HepG2 (cell line): ENCODE results near the gene ABCB9. TPM values are rescaled to one million over a fixed set of nuclear protein-coding genes. Genes with fewer than 3 reads are reported as not detected.
A peak's percentile ranks its signal among the peaks of the same experiment; 100 is the strongest.

Experiments used
- TAF1 ChIP-seq: sonication (generic); formaldehyde crosslinking; IDR thresholded peaks from 2 replicates; pipeline ENCODE4 v1.4.0; 2020; ENCODE audit warnings: missing genetic modification reagents
- ZFP36 ChIP-seq: fragments of 150-350 bp; IDR thresholded peaks from 2 replicates; pipeline ENCODE4 v1.6.1; 2018; ENCODE audit warnings: borderline replicate concordance, low read length, low read depth; ENCODE audit not compliant: partially characterized antibody
- ZMYM2 ChIP-seq: sonication (generic); formaldehyde crosslinking; IDR thresholded peaks from 2 replicates; pipeline ENCODE4 v1.8.0; 2022; ENCODE audit warnings: mild to moderate bottlenecking, missing genetic modification reagents
- ZNF282 ChIP-seq: fragments of 450-650 bp; IDR thresholded peaks from 2 replicates; pipeline ENCODE4 v1.6.1; 2018; ENCODE audit not compliant: partially characterized antibody
- polyA plus RNA-seq, 8 experiments: library from polyadenylated mRNA; depleted of rRNA in 3 of 8; stranded (reverse) in 7 of 8; unstranded in 1 of 8; fragments of >200 nt; fragmentation: Illumina TruSeq in 4 of 8; extraction: Trizol in 4 of 8; gene quantifications; 2 replicates each; pipeline versions ENCODE4 v1.2.1 to v1.2.3, GENCODE V29; 2011 to 2016; ENCODE audit warnings: low read depth in 4 of 8, missing spikeins in 1 of 8, mixed read lengths in 1 of 8; ENCODE audit not compliant: insufficient read depth in 1 of 8
- total RNA-seq, 5 experiments: library from RNA; depleted of rRNA; stranded (reverse); fragments of >200 nt; fragmentation: Illumina TruSeq; extraction: Trizol; gene quantifications; 2 replicates each; pipeline ENCODE4 v1.2.3, GENCODE V29; 2016; ENCODE audit warnings: low read depth in 1 of 5
- TF ChIP-seq, protein P1 (sequence below): sonication (generic); formaldehyde crosslinking; IDR thresholded peaks from 2 replicates; pipeline ENCODE4 v1.4.0; 2020; ENCODE audit warnings: mild to moderate bottlenecking, missing genetic modification reagents, borderline replicate concordance
- TF ChIP-seq, protein P2 (sequence below): sonication (generic); formaldehyde crosslinking; IDR thresholded peaks from 2 replicates; pipeline ENCODE4 v1.4.0; 2020; ENCODE audit warnings: missing genetic modification reagents, low read depth, mild to moderate bottlenecking, borderline replicate concordance
- TF ChIP-seq, protein P3 (sequence below): sonication (generic); formaldehyde crosslinking; IDR thresholded peaks from 2 replicates; pipeline ENCODE4 v1.9.0; 2021; ENCODE audit warnings: missing genetic modification reagents, borderline replicate concordance
- TF ChIP-seq, protein P4 (sequence below): sonication (generic); formaldehyde crosslinking; IDR thresholded peaks from 2 replicates; pipeline ENCODE4 v1.5.1; 2020; ENCODE audit warnings: missing genetic modification reagents, mild to moderate bottlenecking, borderline replicate concordance
- TF ChIP-seq, protein P5 (sequence below): sonication (generic); formaldehyde crosslinking; IDR thresholded peaks from 2 replicates; pipeline ENCODE4 v1.8.1; 2023; ENCODE audit warnings: mild to moderate bottlenecking, moderate library complexity, missing genetic modification reagents

The ABCB9 gene
- total and polyA plus RNA-seq, 2 of the 13 experiments (the other 11 are each of a cell fraction or from before 2014, with no cell fraction given), result 5.1 to 6.0 TPM

DNA sequence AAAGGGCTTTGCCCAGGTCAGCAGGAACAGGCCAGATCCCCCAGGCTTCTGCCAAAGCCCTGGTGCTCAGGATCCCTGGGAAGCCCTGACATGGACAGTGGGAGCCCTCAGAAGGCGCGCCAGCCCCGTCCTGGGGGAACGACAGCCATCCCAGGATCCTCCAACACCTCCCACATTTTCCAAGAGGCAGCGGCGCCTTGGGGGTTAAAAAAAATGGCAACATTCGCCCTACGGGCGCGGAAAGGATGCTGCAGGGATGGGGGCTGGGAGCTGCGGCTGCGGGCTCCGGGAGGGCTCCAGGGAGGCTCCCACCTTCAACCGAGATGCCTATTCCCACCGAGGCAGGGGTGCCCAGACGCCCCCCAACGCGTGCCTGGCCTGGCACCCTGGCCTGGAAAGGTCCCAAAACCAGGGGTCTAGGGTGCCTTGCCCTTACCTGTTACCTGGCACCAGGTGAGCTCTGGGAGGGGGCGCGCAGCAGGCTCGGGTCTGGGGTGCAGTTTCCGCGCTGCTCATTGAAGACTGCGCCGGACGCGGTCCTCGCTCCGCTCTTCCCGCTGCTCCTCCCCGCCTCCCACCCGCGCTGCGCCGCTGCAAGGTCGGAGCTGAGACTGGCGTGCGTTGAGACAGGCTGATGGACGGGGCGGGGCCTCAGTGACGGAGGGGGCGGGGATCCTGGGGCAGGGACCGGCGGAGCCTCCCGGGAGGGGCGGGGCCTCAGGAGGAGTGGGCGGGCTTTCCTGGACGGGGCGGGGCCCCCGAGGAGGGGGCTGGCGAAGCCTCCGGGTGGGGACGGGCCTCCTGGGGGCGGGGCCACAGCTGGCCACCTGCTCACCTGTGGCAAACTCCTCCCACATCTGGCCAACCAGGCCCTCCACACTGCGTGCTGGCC lies at the start of gene ABCB9 (continued):
- TF ChIP-seq, protein P1, sequence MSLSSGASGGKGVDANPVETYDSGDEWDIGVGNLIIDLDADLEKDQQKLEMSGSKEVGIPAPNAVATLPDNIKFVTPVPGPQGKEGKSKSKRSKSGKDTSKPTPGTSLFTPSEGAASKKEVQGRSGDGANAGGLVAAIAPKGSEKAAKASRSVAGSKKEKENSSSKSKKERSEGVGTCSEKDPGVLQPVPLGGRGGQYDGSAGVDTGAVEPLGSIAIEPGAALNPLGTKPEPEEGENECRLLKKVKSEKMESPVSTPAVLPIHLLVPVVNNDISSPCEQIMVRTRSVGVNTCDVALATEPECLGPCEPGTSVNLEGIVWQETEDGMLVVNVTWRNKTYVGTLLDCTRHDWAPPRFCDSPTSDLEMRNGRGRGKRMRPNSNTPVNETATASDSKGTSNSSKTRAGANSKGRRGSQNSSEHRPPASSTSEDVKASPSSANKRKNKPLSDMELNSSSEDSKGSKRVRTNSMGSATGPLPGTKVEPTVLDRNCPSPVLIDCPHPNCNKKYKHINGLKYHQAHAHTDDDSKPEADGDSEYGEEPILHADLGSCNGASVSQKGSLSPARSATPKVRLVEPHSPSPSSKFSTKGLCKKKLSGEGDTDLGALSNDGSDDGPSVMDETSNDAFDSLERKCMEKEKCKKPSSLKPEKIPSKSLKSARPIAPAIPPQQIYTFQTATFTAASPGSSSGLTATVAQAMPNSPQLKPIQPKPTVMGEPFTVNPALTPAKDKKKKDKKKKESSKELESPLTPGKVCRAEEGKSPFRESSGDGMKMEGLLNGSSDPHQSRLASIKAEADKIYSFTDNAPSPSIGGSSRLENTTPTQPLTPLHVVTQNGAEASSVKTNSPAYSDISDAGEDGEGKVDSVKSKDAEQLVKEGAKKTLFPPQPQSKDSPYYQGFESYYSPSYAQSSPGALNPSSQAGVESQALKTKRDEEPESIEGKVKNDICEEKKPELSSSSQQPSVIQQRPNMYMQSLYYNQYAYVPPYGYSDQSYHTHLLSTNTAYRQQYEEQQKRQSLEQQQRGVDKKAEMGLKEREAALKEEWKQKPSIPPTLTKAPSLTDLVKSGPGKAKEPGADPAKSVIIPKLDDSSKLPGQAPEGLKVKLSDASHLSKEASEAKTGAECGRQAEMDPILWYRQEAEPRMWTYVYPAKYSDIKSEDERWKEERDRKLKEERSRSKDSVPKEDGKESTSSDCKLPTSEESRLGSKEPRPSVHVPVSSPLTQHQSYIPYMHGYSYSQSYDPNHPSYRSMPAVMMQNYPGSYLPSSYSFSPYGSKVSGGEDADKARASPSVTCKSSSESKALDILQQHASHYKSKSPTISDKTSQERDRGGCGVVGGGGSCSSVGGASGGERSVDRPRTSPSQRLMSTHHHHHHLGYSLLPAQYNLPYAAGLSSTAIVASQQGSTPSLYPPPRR, result no peak
- TF ChIP-seq, protein P2, sequence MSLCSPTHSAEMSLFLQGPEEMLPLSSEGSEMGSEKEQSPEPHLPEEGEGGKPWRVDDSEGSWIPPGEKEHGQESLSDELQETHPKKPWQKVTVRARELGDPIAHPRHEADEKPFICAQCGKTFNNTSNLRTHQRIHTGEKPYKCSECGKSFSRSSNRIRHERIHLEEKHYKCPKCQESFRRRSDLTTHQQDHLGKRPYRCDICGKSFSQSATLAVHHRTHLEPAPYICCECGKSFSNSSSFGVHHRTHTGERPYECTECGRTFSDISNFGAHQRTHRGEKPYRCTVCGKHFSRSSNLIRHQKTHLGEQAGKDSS (CRISPR knock-in tag), result no peak
- TF ChIP-seq ZMYM2 (no peak), ZNF282 (no peak), TAF1 (CRISPR knock-in tag) (peak; percentile 68; the same call in 1 of the 2 replicates), ZFP36 (no peak)
- TF ChIP-seq, protein P3, sequence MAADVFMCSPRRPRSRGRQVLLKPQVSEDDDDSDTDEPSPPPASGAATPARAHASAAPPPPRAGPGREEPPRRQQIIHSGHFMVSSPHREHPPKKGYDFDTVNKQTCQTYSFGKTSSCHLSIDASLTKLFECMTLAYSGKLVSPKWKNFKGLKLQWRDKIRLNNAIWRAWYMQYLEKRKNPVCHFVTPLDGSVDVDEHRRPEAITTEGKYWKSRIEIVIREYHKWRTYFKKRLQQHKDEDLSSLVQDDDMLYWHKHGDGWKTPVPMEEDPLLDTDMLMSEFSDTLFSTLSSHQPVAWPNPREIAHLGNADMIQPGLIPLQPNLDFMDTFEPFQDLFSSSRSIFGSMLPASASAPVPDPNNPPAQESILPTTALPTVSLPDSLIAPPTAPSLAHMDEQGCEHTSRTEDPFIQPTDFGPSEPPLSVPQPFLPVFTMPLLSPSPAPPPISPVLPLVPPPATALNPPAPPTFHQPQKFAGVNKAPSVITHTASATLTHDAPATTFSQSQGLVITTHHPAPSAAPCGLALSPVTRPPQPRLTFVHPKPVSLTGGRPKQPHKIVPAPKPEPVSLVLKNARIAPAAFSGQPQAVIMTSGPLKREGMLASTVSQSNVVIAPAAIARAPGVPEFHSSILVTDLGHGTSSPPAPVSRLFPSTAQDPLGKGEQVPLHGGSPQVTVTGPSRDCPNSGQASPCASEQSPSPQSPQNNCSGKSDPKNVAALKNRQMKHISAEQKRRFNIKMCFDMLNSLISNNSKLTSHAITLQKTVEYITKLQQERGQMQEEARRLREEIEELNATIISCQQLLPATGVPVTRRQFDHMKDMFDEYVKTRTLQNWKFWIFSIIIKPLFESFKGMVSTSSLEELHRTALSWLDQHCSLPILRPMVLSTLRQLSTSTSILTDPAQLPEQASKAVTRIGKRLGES (CRISPR knock-in tag), result no peak
- TF ChIP-seq, protein P4, sequence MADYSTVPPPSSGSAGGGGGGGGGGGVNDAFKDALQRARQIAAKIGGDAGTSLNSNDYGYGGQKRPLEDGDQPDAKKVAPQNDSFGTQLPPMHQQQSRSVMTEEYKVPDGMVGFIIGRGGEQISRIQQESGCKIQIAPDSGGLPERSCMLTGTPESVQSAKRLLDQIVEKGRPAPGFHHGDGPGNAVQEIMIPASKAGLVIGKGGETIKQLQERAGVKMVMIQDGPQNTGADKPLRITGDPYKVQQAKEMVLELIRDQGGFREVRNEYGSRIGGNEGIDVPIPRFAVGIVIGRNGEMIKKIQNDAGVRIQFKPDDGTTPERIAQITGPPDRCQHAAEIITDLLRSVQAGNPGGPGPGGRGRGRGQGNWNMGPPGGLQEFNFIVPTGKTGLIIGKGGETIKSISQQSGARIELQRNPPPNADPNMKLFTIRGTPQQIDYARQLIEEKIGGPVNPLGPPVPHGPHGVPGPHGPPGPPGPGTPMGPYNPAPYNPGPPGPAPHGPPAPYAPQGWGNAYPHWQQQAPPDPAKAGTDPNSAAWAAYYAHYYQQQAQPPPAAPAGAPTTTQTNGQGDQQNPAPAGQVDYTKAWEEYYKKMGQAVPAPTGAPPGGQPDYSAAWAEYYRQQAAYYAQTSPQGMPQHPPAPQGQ (CRISPR knock-in tag), result no peak
- TF ChIP-seq, protein P5, sequence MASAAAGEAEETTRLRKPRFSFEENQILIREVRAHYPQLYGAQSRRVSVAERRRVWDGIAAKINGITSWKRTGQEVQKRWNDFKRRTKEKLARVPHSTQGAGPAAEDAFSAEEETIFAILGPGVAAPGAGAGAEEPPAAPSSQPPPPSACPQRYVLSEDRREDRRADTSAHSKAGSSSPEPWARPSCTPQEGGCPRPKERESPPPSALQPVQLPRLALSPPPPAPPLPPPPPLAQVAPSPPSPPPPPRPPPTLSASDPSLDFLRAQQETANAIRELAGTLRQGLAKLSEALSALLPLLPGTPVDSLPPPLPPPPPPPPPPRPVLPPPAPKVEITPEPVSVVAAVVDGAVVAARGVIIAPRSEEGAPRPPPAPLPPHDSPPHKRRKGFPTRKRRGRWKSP (CRISPR knock-in tag), result peak; percentile 92
